Neural cell (in vitro differentiated cells): Measurements from ENCODE around the gene U2SURP. TPM values are rescaled to one million over a fixed set of nuclear protein-coding genes. Genes with fewer than 3 reads are reported as not detected.

Source experiments
- H2AFZ ChIP-seq: fragments of 200-600, 300-800 bp; sonication (generic), shearing (Covaris generic); 2 replicates; pipeline ENCODE4 v1.6.0; 2014; ENCODE audit warnings: low read depth, mild to moderate bottlenecking, antibody characterized with exemption, low read length, moderate library complexity
- H3F3A ChIP-seq: fragments of 200-600 bp; shearing (Covaris generic); 2 replicates; pipeline ENCODE4 v1.6.1; 2016; ENCODE audit warnings: mild to moderate bottlenecking, moderate library complexity, mixed read lengths, antibody characterized with exemption, low read length; ENCODE audit not compliant: insufficient read depth, poor library complexity, severe bottlenecking
- H3K27ac ChIP-seq: fragments of 200-600, 300-800 bp; sonication (generic), shearing (Covaris generic); 2 replicates; pipeline ENCODE4 v1.5.1; 2014; ENCODE audit warnings: mild to moderate bottlenecking, low read length, moderate library complexity
- H3K27me3 ChIP-seq: fragments of 300-800, 200-600 bp; sonication (generic), shearing (Covaris generic); 2 replicates; pipeline ENCODE4 v1.6.0; 2014; ENCODE audit warnings: mild to moderate bottlenecking, low read depth, low read length, moderate library complexity; ENCODE audit not compliant: insufficient read depth
- H3K36me3 ChIP-seq: fragments of 300-800, 200-600 bp; sonication (generic), shearing (Covaris generic); 2 replicates; pipeline ENCODE4 v1.5.1; 2014; ENCODE audit warnings: mild to moderate bottlenecking, antibody characterized with exemption, low read length, moderate library complexity; ENCODE audit not compliant: insufficient read depth
- H3K4me2 ChIP-seq: fragments of 300-800, 200-600 bp; sonication (generic), shearing (Covaris generic); 2 replicates; pipeline ENCODE4 v1.6.0; 2014; ENCODE audit warnings: mild to moderate bottlenecking, low read length
- H3K4me3 ChIP-seq: fragments of 300-800, 200-600 bp; sonication (generic), shearing (Covaris generic); 2 replicates; pipeline ENCODE4 v1.5.1; 2014; ENCODE audit warnings: mild to moderate bottlenecking, low read length, moderate library complexity
- H3K79me2 ChIP-seq: fragments of 200-600 bp; shearing (Covaris generic); replicated peaks from 2 replicates; pipeline ENCODE4 v1.6.0; 2014; ENCODE audit warnings: mild to moderate bottlenecking, low read length, moderate library complexity; ENCODE audit not compliant: insufficient read depth
- H3K9ac ChIP-seq: fragments of 300-800, 200-600 bp; sonication (generic), shearing (Covaris generic); 2 replicates; pipeline ENCODE4 v1.6.1; 2016; ENCODE audit warnings: mild to moderate bottlenecking, low read length, mixed read lengths
- H3K9me2 ChIP-seq: fragments of 200-600 bp; shearing (Covaris generic); 2 replicates; pipeline ENCODE4 v1.6.1; 2016; ENCODE audit warnings: mild to moderate bottlenecking, low read length, mixed read lengths; ENCODE audit not compliant: insufficient read depth
- H3K9me3 ChIP-seq: fragments of 200-600, 300-800 bp; sonication (generic), shearing (Covaris generic); 2 replicates; pipeline ENCODE4 v1.6.1; 2016; ENCODE audit warnings: mild to moderate bottlenecking, mixed run types, low read length, moderate library complexity, mixed read lengths
- H4K20me1 ChIP-seq: fragments of 200-600 bp; shearing (Covaris generic); 2 replicates; pipeline ENCODE4 v1.6.1; 2016; ENCODE audit warnings: mild to moderate bottlenecking, mixed run types; ENCODE audit not compliant: insufficient read depth
- EP300 ChIP-seq: fragments of 450-650 bp; conservative IDR thresholded peaks from 2 replicates; pipeline ENCODE4 v1.6.1; 2014; ENCODE audit warnings: antibody characterized with exemption, mild to moderate bottlenecking, moderate library complexity; ENCODE audit not compliant: poor library complexity, severe bottlenecking
- EZH2 ChIP-seq: fragments of 200-600, 300-800 bp; shearing (Covaris generic), sonication (generic); IDR thresholded peaks from 2 replicates; pipeline ENCODE4 v1.6.1; 2014; ENCODE audit warnings: antibody characterized with exemption, low read length, borderline replicate concordance, mild to moderate bottlenecking; ENCODE audit not compliant: insufficient read depth, poor library complexity, severe bottlenecking
- MXI1 ChIP-seq: fragments of 450-650 bp; conservative IDR thresholded peaks from 2 replicates; pipeline ENCODE4 v1.6.1; 2014; ENCODE audit warnings: antibody characterized with exemption, mild to moderate bottlenecking; ENCODE audit not compliant: poor library complexity, severe bottlenecking
- POLR2AphosphoS5 ChIP-seq: IDR thresholded peaks from 2 replicates; pipeline ENCODE4 v1.6.1; 2012
- RAD21 ChIP-seq: fragments of 450-650 bp; conservative IDR thresholded peaks from 2 replicates; pipeline ENCODE4 v1.6.1; 2014; ENCODE audit warnings: antibody characterized with exemption, mild to moderate bottlenecking, moderate library complexity
- SMC3 ChIP-seq: fragments of 450-650 bp; conservative IDR thresholded peaks from 2 replicates; pipeline ENCODE4 v1.6.1; 2014; ENCODE audit warnings: antibody characterized with exemption, mild to moderate bottlenecking, moderate library complexity; ENCODE audit not compliant: poor library complexity
- TAF1 ChIP-seq: IDR thresholded peaks from 2 replicates; pipeline ENCODE4 v1.6.1; 2012; ENCODE audit warnings: low read depth
- polyA plus RNA-seq: library from polyadenylated mRNA; depleted of rRNA; stranded (reverse); fragments of >200 nt; gene quantifications from 2 replicates; pipeline ENCODE4 v1.2.3, GENCODE V29; 2014
- TF ChIP-seq, protein P1 (sequence below): IDR thresholded peaks from 2 replicates; pipeline ENCODE4 v1.6.1; 2012; ENCODE audit warnings: borderline replicate concordance
- TF ChIP-seq, protein P2 (sequence below): fragments of 450-650 bp; IDR thresholded peaks from 2 replicates; pipeline ENCODE4 v1.5.1; 2014; ENCODE audit warnings: antibody characterized with exemption, mild to moderate bottlenecking, moderate library complexity; ENCODE audit not compliant: poor library complexity, severe bottlenecking

The U2SURP gene
- polyA plus RNA-seq, 1 donor from 2014 or later: 159 TPM

DNA sequence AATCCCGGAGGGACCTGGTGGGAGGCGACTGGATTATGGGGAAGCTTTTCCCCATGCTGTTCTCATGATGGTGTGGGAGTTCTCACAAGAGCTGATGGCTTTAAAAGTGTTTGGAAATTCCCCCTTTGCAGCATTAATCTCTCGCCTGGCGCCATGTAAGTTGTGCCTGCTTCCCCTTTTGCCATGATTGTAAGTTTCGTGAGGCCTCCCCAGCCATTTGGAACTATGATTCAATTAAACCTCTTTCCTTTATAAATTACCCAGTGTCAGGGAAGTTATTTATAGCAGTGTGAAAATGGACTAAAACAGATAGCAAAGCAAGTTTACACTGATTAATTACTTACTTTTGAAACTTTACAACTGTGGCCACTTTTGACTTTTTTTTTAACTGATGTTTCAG, 10.6 kb upstream of the U2SURP start:
- Histone ChIP-seq H4K20me1 (no peaks in the 10 kb centered on the region), H3K79me2 (no peaks in the 10 kb centered on the region), H2AFZ (no peak overlapping the region), H3K9ac (no peak overlapping the region), H3F3A (no peaks in the 10 kb centered on the region), H3K36me3 (no peaks in the 10 kb centered on the region), H3K9me3 (no peaks in the 10 kb centered on the region), H3K9me2 (no peaks in the 10 kb centered on the region), H3K27me3 (no peaks in the 10 kb centered on the region), H3K4me2 (no peak overlapping the region), H3K4me3 (no peak overlapping the region), H3K27ac (no peak overlapping the region)
- no peak for TF ChIP-seq MXI1
- no peak for TF ChIP-seq SMC3

DNA sequence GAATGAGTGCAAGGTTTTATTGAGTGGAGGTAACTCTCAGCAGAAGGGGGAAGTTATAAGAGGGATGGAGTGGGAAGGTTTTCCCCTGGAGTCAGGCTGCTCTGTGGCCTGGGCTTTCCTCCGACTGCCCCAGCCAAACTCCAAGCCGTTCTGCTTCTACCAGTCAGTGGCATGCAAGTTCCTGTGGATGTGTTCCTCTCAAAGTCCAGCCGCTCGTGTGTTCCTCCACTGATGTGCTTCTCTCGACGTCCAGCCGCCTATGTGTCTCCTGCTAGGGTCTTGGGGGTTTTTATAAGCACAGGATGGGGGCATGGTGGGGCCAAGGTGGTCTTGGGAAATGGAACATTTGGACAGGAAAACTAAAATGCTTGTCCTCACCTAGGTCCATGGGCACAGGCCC, 9.0 kb upstream of the U2SURP start:
- Histone ChIP-seq H3F3A (no peaks in the 10 kb centered on the region), H3K79me2 (no peaks in the 10 kb centered on the region), H3K27ac (no peak overlapping the region), H4K20me1 (no peaks in the 10 kb centered on the region), H2AFZ (no peak overlapping the region), H3K9me2 (no peaks in the 10 kb centered on the region), H3K4me3 (no peak overlapping the region), H3K9me3 (no peaks in the 10 kb centered on the region), H3K4me2 (no peak overlapping the region), H3K9ac (no peak overlapping the region), H3K36me3 (no peaks in the 10 kb centered on the region), H3K27me3 (no peaks in the 10 kb centered on the region)
- TF ChIP-seq, protein P1, sequence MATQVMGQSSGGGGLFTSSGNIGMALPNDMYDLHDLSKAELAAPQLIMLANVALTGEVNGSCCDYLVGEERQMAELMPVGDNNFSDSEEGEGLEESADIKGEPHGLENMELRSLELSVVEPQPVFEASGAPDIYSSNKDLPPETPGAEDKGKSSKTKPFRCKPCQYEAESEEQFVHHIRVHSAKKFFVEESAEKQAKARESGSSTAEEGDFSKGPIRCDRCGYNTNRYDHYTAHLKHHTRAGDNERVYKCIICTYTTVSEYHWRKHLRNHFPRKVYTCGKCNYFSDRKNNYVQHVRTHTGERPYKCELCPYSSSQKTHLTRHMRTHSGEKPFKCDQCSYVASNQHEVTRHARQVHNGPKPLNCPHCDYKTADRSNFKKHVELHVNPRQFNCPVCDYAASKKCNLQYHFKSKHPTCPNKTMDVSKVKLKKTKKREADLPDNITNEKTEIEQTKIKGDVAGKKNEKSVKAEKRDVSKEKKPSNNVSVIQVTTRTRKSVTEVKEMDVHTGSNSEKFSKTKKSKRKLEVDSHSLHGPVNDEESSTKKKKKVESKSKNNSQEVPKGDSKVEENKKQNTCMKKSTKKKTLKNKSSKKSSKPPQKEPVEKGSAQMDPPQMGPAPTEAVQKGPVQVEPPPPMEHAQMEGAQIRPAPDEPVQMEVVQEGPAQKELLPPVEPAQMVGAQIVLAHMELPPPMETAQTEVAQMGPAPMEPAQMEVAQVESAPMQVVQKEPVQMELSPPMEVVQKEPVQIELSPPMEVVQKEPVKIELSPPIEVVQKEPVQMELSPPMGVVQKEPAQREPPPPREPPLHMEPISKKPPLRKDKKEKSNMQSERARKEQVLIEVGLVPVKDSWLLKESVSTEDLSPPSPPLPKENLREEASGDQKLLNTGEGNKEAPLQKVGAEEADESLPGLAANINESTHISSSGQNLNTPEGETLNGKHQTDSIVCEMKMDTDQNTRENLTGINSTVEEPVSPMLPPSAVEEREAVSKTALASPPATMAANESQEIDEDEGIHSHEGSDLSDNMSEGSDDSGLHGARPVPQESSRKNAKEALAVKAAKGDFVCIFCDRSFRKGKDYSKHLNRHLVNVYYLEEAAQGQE: no peak
- TF ChIP-seq EP300 (no peak), TAF1 (no peak), RAD21 (no peak), MXI1 (no peak), SMC3 (no peak), EZH2 (no peak), POLR2AphosphoS5 (no peak)
- TF ChIP-seq, protein P2, sequence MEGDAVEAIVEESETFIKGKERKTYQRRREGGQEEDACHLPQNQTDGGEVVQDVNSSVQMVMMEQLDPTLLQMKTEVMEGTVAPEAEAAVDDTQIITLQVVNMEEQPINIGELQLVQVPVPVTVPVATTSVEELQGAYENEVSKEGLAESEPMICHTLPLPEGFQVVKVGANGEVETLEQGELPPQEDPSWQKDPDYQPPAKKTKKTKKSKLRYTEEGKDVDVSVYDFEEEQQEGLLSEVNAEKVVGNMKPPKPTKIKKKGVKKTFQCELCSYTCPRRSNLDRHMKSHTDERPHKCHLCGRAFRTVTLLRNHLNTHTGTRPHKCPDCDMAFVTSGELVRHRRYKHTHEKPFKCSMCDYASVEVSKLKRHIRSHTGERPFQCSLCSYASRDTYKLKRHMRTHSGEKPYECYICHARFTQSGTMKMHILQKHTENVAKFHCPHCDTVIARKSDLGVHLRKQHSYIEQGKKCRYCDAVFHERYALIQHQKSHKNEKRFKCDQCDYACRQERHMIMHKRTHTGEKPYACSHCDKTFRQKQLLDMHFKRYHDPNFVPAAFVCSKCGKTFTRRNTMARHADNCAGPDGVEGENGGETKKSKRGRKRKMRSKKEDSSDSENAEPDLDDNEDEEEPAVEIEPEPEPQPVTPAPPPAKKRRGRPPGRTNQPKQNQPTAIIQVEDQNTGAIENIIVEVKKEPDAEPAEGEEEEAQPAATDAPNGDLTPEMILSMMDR: no peak

DNA sequence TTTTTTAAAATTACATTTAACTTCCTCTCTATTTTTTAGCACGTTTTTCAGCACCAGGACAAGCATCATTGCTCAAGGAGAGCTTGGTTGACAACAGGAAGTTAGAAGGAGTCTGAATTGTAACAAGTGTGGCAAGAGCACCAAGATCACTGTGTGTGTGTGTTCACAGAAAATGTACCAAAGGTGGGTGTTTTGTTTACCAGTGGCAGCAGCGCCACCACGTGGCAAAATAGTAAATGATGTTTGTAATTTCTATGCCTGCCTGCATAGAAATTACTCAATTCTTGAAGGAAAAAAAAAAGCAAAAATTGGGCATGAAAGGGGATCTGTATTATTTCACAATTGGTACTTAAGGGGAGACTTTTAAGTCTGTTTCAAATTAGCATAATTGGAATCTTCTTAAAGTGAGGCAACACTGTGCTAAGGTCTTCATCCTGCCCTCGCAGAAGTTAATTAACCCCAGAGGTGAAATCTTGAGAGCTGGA, 7.4 kb upstream of the U2SURP start:
- no peaks in the 10 kb centered on the region for H3K27me3 ChIP-seq
- H3K79me2 ChIP-seq: no peaks in the 10 kb centered on the region
- no peaks in the 10 kb centered on the region for H3K9me3 ChIP-seq
- H3F3A ChIP-seq: no peaks in the 10 kb centered on the region
- H4K20me1 ChIP-seq: no peaks in the 10 kb centered on the region
- H3K4me2 ChIP-seq: no peak overlapping the region
- H3K9ac ChIP-seq: no peak overlapping the region
- H3K9me2 ChIP-seq: no peaks in the 10 kb centered on the region
- no peaks in the 10 kb centered on the region for H3K36me3 ChIP-seq
- no peak overlapping the region for H3K4me3 ChIP-seq
- no peak overlapping the region for H3K27ac ChIP-seq
- TF ChIP-seq MXI1 (no peak), RAD21 (peak; percentile 88), SMC3 (peak; percentile 89)
- TF ChIP-seq, protein P2: peak; percentile 90
- TF ChIP-seq, protein P1: no peak
- H2AFZ ChIP-seq: no peak overlapping the region
